Liver (tissue), 3 donors: ENCODE data around the gene ARAP1.

Experiments used
- ATF3 ChIP-seq: IDR thresholded peaks from 2 replicates; pipeline ENCODE4 v1.6.1; 2016; ENCODE audit warnings: antibody characterized with exemption
- CTCF ChIP-seq: fragments of 150-350 bp; IDR thresholded peaks from 2 replicates; pipeline ENCODE4 v1.5.1; 2017; ENCODE audit warnings: improper control_type of control experiment, low read depth, low read length; ENCODE audit not compliant: missing input control
- GABPA ChIP-seq, 2 donors: IDR thresholded peaks in 1 of 2; conservative IDR thresholded peaks in 1 of 2; 2 replicates each; pipeline ENCODE4 v1.6.1; 2016; ENCODE audit warnings: antibody characterized with exemption in 2 of 2, mild to moderate bottlenecking in 1 of 2, moderate library complexity in 1 of 2
- HNF4A ChIP-seq, 2 donors: conservative IDR thresholded peaks; 2 replicates each; pipeline ENCODE4 v1.6.1; 2016; ENCODE audit warnings: antibody characterized with exemption in 2 of 2, mild to moderate bottlenecking in 2 of 2
- RAD21 ChIP-seq, 2 donors: IDR thresholded peaks; 2 replicates each; pipeline ENCODE4 v1.6.1; 2016; ENCODE audit warnings: antibody characterized with exemption in 2 of 2, mild to moderate bottlenecking in 2 of 2
- SP1 ChIP-seq: IDR thresholded peaks from 2 replicates; pipeline ENCODE4 v1.6.1; 2018; ENCODE audit warnings: antibody characterized with exemption, mild to moderate bottlenecking
- TAF1 ChIP-seq: conservative IDR thresholded peaks from 2 replicates; pipeline ENCODE4 v1.6.1; 2016; ENCODE audit warnings: antibody characterized with exemption, mild to moderate bottlenecking
- YY1 ChIP-seq: IDR thresholded peaks from 2 replicates; pipeline ENCODE4 v1.6.1; 2016; ENCODE audit warnings: antibody characterized with exemption, mild to moderate bottlenecking
- donor health status: healthy.
- donor health status: healthy.

- no peak for TF ChIP-seq CTCF
- no peak for TF ChIP-seq GABPA (IDR thresholded peaks at IDR 0.05 in 1 of 2, conservative IDR thresholded peaks at IDR 0.05 in 1 of 2)
- no peak for TF ChIP-seq TAF1
- no peak for TF ChIP-seq SP1
- TF ChIP-seq YY1 = no peak
- no peak for TF ChIP-seq ATF3
- TF ChIP-seq RAD21 (IDR thresholded peaks at IDR 0.05) = no peak
- no peak for TF ChIP-seq HNF4A (conservative IDR thresholded peaks at IDR 0.05)
These were observed 8.6 kb upstream of the ARAP1 start for GRCh38 chr11:72760539-72761405.
